K562 (cell line): Measurements from ENCODE around the gene SLCO1B1. TPM values are rescaled to one million over a fixed set of nuclear protein-coding genes. Genes with fewer than 3 reads are reported as not detected.

ENCODE experiments used
- ATAC-seq: fragments of 200-7000 bp; cut with Tn5 transposase; 3 replicates; pipeline ENCODE4 v1.9.1; 2020; ENCODE audit warnings: moderate library complexity
- BruUV-seq: library from RNA; stranded (reverse); fragments of 400-500 nt; replicated peaks from 2 replicates; lab custom pipeline; 2021; lab: Mats Ljungman, UMichigan
- CTCF ChIA-PET: fragments of 300-600 bp; formaldehyde crosslinking; extraction: SDS; loops from one replicate; lab custom pipeline; 2021; ENCODE audit warnings: low intra/inter-chr PET ratio; lab: Yijun Ruan, JAX
- POLR2A ChIA-PET: fragments of 300-600, 350-650 bp; sonication (Branson Sonifier 250); formaldehyde crosslinking; extraction: SDS; loops from one replicate; lab custom pipeline; 2021; ENCODE audit warnings: antibody characterized with exemption, inconsistent platforms; lab: Yijun Ruan, JAX
- DNase-seq, 4 experiments: peaks; one replicate each; pipeline versions ENCODE4 v3.0.0 to v3.0.0-alpha.2; 2011 to 2018; ENCODE audit warnings: low spot score in 3 of 4, mixed read lengths in 3 of 4; ENCODE audit errors: extremely low read depth in 1 of 4
- FAIRE-seq: peaks from 2 replicates; lab custom pipeline; 2011; peaks lifted over from hg19 to GRCh38; lab: Jason Lieb, UNC
- H2AFZ ChIP-seq: 2 replicates; pipeline ENCODE4 v1.6.0; 2011; ENCODE audit warnings: low read depth, low read length, control low read depth, inconsistent platforms
- H3K27ac ChIP-seq: fragments of 200-600 bp; 3 replicates; pipeline ENCODE4 v1.8.0; 2011; ENCODE audit warnings: low read depth, mild to moderate bottlenecking, control low read depth, inconsistent platforms, low read length, moderate library complexity, mixed read lengths; ENCODE audit errors: extremely low read depth
- H3K27me3 ChIP-seq, 2 experiments: fragments of 300-600 bp in 1 of 2; 2 replicates in 1 of 2; 3 replicates in 1 of 2; pipeline versions ENCODE4 v1.6.0 to v1.8.0; 2011; ENCODE audit warnings: inconsistent platforms in 2 of 2, low read length in 2 of 2, mild to moderate bottlenecking in 1 of 2, mixed read lengths in 1 of 2, moderate library complexity in 1 of 2; ENCODE audit not compliant: control insufficient read depth in 2 of 2, insufficient read depth in 2 of 2
- H3K36me3 ChIP-seq: fragments of 300-600 bp; 3 replicates; pipeline ENCODE4 v1.8.0; 2011; ENCODE audit warnings: mild to moderate bottlenecking, low read length, inconsistent platforms; ENCODE audit not compliant: control insufficient read depth, insufficient read depth
- H3K4me1 ChIP-seq, 2 experiments: fragments of 200-600 bp in 1 of 2; replicated peaks in 1 of 2; 2 replicates in 1 of 2; 3 replicates in 1 of 2; pipeline versions ENCODE4 v1.5.1 to v1.8.0; 2011; ENCODE audit warnings: inconsistent platforms in 2 of 2, low read length in 2 of 2, mild to moderate bottlenecking in 1 of 2, mixed read lengths in 1 of 2, moderate library complexity in 1 of 2; ENCODE audit not compliant: control insufficient read depth in 2 of 2, insufficient read depth in 2 of 2
- H3K4me2 ChIP-seq: 2 replicates; pipeline ENCODE4 v1.6.1; 2011; ENCODE audit warnings: low read length, control low read depth, inconsistent platforms, mixed read lengths; ENCODE audit not compliant: insufficient read depth
- H3K4me3 ChIP-seq: fragments of 200-600 bp; sonication (generic), shearing (Covaris generic); 2 replicates; pipeline ENCODE4 v1.5.1; 2016; ENCODE audit warnings: control low read depth, inconsistent platforms
- H3K79me2 ChIP-seq: fragments of 200-600 bp; 3 replicates; pipeline ENCODE4 v1.8.0; 2011; ENCODE audit warnings: low read length, inconsistent platforms; ENCODE audit not compliant: control insufficient read depth, insufficient read depth
- H3K9ac ChIP-seq, 2 experiments: 2 replicates each; pipeline versions ENCODE4 v1.6.0 to v1.6.1; 2011; ENCODE audit warnings: low read depth in 2 of 2, low read length in 2 of 2, control low read depth in 1 of 2, inconsistent platforms in 1 of 2, mild to moderate bottlenecking in 1 of 2, mixed read lengths in 1 of 2; ENCODE audit not compliant: insufficient read depth in 1 of 2
- H3K9me1 ChIP-seq: one replicate; pipeline ENCODE4 v1.6.0; 2011; ENCODE audit warnings: inconsistent platforms, mild to moderate bottlenecking, low read length, moderate library complexity; ENCODE audit not compliant: control insufficient read depth, insufficient read depth
- H3K9me3 ChIP-seq: replicated peaks from 2 replicates; pipeline ENCODE4 v1.5.1; 2011; ENCODE audit warnings: low read depth, low read length, inconsistent platforms; ENCODE audit not compliant: control insufficient read depth, insufficient read depth
- H4K20me1 ChIP-seq: replicated peaks from 2 replicates; pipeline ENCODE4 v1.6.1; 2011; ENCODE audit warnings: low read length, inconsistent platforms, mixed read lengths; ENCODE audit not compliant: control insufficient read depth, insufficient read depth
- NKRF ChIP-seq: fragments of 450-650 bp; IDR thresholded peaks from 2 replicates; pipeline ENCODE4 v1.6.1; 2016; ENCODE audit warnings: borderline replicate concordance
- PHF20 ChIP-seq: fragments of 450-650 bp; IDR thresholded peaks from 2 replicates; pipeline ENCODE4 v1.6.1; 2018; ENCODE audit not compliant: partially characterized antibody
- POLR3G ChIP-seq: IDR thresholded peaks from 2 replicates; pipeline ENCODE4 v1.6.1; 2011; ENCODE audit not compliant: insufficient read length, insufficient replicate concordance; ENCODE audit errors: extremely low read depth
- RCOR1 ChIP-seq, 2 experiments: IDR thresholded peaks; 2 replicates each; pipeline ENCODE4 v1.6.1; 2012; ENCODE audit warnings: low read depth in 2 of 2, low read length in 2 of 2, borderline replicate concordance in 1 of 2, improper control_type of control experiment in 1 of 2
- SMARCA5 ChIP-seq: fragments of 450-650 bp; IDR thresholded peaks from 2 replicates; pipeline ENCODE4 v1.6.1; 2016
- U2AF1 ChIP-seq: fragments of 200-400 bp; formaldehyde crosslinking; optimal IDR thresholded peaks from 2 replicates; pipeline ENCODE3; 2017; ENCODE audit warnings: mild to moderate bottlenecking, low read depth, low read length, moderate library complexity
- WGBS: fragments of 100-300 bp; shearing (Covaris generic); methylation state at CpG from one replicate; pipeline ENCODE4 v1.1.6; 2016; ENCODE audit warnings: low coverage, mixed read lengths; ENCODE audit not compliant: insufficient coverage; ENCODE audit errors: missing lambda C conversion rate; 5-methylcytosine and 5-hydroxymethylcytosine counted together
- in situ Hi-C: fragments of 300-500 bp; cut with MboI; formaldehyde crosslinking; loops from 4 replicates; pipeline ENCODE4 v1.15.0; 2018; ENCODE audit warnings: inconsistent platforms, mixed read lengths
- intact Hi-C: fragments of 100-400 bp; cut with micrococcal nuclease; formaldehyde crosslinking; loops from 2 replicates; pipeline ENCODE4 v1.14.2; 2022
- polyA plus RNA-seq, 8 experiments: library from polyadenylated mRNA; depleted of rRNA in 4 of 8; stranded (reverse) in 5 of 8; unstranded in 3 of 8; fragments of >200 nt; fragmentation: Nextera tagmentation in 2 of 8; fragmentation: Illumina TruSeq in 1 of 8; extraction: Ambion mirVana in 2 of 8; extraction: Trizol in 1 of 8; gene quantifications; 2 replicates each; pipeline versions ENCODE4 v1.2.1 to v1.2.3, GENCODE V29; 2011 to 2014; ENCODE audit warnings: inconsistent platforms in 1 of 8, missing spikeins in 1 of 8
- total RNA-seq, 7 experiments: library from RNA; depleted of rRNA in 6 of 7; stranded (reverse); fragments of >200 nt in 6 of 7; fragmentation: Illumina TruSeq in 2 of 7; extraction: Trizol in 2 of 7; gene quantifications; 2 replicates each; pipeline versions ENCODE4 v1.2.1 to v1.2.3, GENCODE V29; 2011 to 2021; ENCODE audit warnings: low replicate concordance in 1 of 7
- TF ChIP-seq, protein P1 (sequence below): fragments of 250-450 bp; sonication (Bioruptor Pico); IDR thresholded peaks from 2 replicates; pipeline ENCODE4 v1.9.0; 2021; ENCODE audit warnings: mild to moderate bottlenecking, inconsistent platforms
- TF ChIP-seq, protein P2 (sequence below): fragments of 450-650 bp; IDR thresholded peaks from 2 replicates; pipeline ENCODE4 v1.7.0; 2016; ENCODE audit warnings: borderline replicate concordance

Gene SLCO1B1
- total and polyA plus RNA-seq, 9 of the 15 experiments (the other 6 are each of a cell fraction or from before 2014, with no cell fraction given) = 0.04 TPM; not detected in 8

GRCh38 chr12:21276826-21277225 is 145.8 kb downstream of the SLCO1B1 start:
- intact Hi-C loops (no loop called here), in situ Hi-C loops (no loop called here)
- no peak overlapping the region for H3K4me2 ChIP-seq
- no peak overlapping the region for H3K4me3 ChIP-seq
- no peak overlapping the region for H2AFZ ChIP-seq
- no CpG with 5 or more reads among the region's 2 CpGs for WGBS
- H3K36me3 ChIP-seq = no peaks in the 10 kb centered on the region
- no TSS peak for BruUV-seq
- H3K9ac ChIP-seq = no peak overlapping the region
- no peak overlapping the region for H3K27ac ChIP-seq
- POLR2A ChIA-PET = no interaction called here
- no peak for DNase-seq
- CTCF ChIA-PET = no interaction called here
- no peak for ATAC-seq
- H3K27me3 ChIP-seq = no peaks in the 10 kb centered on the region
- FAIRE-seq = no peak
- no peaks in the 10 kb centered on the region for H3K79me2 ChIP-seq
- H3K9me1 ChIP-seq = no peaks in the 10 kb centered on the region
- H3K9me3 ChIP-seq = no peaks in the 10 kb centered on the region
- no peaks in the 10 kb centered on the region for H3K4me1 ChIP-seq
- H4K20me1 ChIP-seq = no peaks in the 10 kb centered on the region
- TF ChIP-seq RCOR1 (IDR thresholded peaks at IDR 0.05; ENCODE audit: borderline replicate concordance in 1 of 2, low read depth in 2 of 2, low read length in 2 of 2) (no peak), SMARCA5 (no peak), POLR3G (no peak), NKRF (no peak), PHF20 (no peak), U2AF1 (no peak)
- TF ChIP-seq, protein P1, sequence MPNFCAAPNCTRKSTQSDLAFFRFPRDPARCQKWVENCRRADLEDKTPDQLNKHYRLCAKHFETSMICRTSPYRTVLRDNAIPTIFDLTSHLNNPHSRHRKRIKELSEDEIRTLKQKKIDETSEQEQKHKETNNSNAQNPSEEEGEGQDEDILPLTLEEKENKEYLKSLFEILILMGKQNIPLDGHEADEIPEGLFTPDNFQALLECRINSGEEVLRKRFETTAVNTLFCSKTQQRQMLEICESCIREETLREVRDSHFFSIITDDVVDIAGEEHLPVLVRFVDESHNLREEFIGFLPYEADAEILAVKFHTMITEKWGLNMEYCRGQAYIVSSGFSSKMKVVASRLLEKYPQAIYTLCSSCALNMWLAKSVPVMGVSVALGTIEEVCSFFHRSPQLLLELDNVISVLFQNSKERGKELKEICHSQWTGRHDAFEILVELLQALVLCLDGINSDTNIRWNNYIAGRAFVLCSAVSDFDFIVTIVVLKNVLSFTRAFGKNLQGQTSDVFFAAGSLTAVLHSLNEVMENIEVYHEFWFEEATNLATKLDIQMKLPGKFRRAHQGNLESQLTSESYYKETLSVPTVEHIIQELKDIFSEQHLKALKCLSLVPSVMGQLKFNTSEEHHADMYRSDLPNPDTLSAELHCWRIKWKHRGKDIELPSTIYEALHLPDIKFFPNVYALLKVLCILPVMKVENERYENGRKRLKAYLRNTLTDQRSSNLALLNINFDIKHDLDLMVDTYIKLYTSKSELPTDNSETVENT (CRISPR knock-in tag) = no peak
- TF ChIP-seq, protein P2, sequence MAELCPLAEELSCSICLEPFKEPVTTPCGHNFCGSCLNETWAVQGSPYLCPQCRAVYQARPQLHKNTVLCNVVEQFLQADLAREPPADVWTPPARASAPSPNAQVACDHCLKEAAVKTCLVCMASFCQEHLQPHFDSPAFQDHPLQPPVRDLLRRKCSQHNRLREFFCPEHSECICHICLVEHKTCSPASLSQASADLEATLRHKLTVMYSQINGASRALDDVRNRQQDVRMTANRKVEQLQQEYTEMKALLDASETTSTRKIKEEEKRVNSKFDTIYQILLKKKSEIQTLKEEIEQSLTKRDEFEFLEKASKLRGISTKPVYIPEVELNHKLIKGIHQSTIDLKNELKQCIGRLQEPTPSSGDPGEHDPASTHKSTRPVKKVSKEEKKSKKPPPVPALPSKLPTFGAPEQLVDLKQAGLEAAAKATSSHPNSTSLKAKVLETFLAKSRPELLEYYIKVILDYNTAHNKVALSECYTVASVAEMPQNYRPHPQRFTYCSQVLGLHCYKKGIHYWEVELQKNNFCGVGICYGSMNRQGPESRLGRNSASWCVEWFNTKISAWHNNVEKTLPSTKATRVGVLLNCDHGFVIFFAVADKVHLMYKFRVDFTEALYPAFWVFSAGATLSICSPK = no peak
